Spinal cord (tissue), 10 donors: ENCODE data around the gene AOPEP. TPM values are rescaled to one million over a fixed set of nuclear protein-coding genes. Genes with fewer than 3 reads are reported as not detected.
A peak's percentile ranks its signal among the peaks of the same experiment; 100 is the strongest.

Source experiments
- DNase-seq, 6 donors: peaks; one replicate each; pipeline versions ENCODE4 v3.0.0 to v3.0.0-alpha.2; 2013 to 2015; ENCODE audit warnings: low spot score in 6 of 6, low read depth in 4 of 6
- H3K27ac ChIP-seq: one replicate; pipeline ENCODE4 v1.5.1; 2013; ENCODE audit warnings: low read depth, low read length, control low read depth
- H3K27me3 ChIP-seq: one replicate; pipeline ENCODE4 v1.6.1; 2013; ENCODE audit warnings: low read length; ENCODE audit not compliant: control insufficient read depth, insufficient read depth
- H3K36me3 ChIP-seq: one replicate; pipeline ENCODE4 v1.6.1; 2013; ENCODE audit warnings: low read length; ENCODE audit not compliant: control insufficient read depth, insufficient read depth
- H3K4me1 ChIP-seq: one replicate; pipeline ENCODE4 v1.6.1; 2013; ENCODE audit warnings: low read length; ENCODE audit not compliant: control insufficient read depth, insufficient read depth
- H3K4me3 ChIP-seq: one replicate; pipeline ENCODE4 v1.5.1; 2013; ENCODE audit warnings: low read depth, low read length, control low read depth
- H3K9me3 ChIP-seq: one replicate; pipeline ENCODE4 v1.6.1; 2013; ENCODE audit warnings: low read length; ENCODE audit not compliant: control insufficient read depth, insufficient read depth
- WGBS: methylation state at CpG from one replicate; pipeline ENCODE4 v1.1.5; 2013; ENCODE audit warnings: missing lambda C conversion rate; ENCODE audit not compliant: insufficient coverage; 5-methylcytosine and 5-hydroxymethylcytosine counted together
- polyA plus RNA-seq, 2 donors: library from polyadenylated mRNA; unstranded; fragments of 120-200 nt; gene quantifications; one replicate each; pipeline ENCODE4 v1.2.1, GENCODE V29; 2013; ENCODE audit not compliant: insufficient read length in 2 of 2
- total RNA-seq, 2 donors: library from RNA; depleted of rRNA in 1 of 2; stranded (reverse); fragments of 120-200 nt in 1 of 2; fragments of >200 nt in 1 of 2; gene quantifications; one replicate each; pipeline versions ENCODE4 v1.2.3 to v1.2.4, GENCODE V29; 2013 to 2014
- donor health status: healthy.

Gene AOPEP
- total and polyA plus RNA-seq, 4 donors = 42.8 to 77.4 (median 56.3) TPM

GRCh38 chr9:94920420-94921091, 194.1 kb downstream of the AOPEP start:
- Histone ChIP-seq H3K27me3 (no peaks in the 10 kb centered on the region), H3K36me3 (no peaks in the 10 kb centered on the region), H3K27ac (peak overlapping the region; percentile 88), H3K9me3 (no peaks in the 10 kb centered on the region), H3K4me1 (peaks cover 46% of the 10 kb centered on the region), H3K4me3 (no peak overlapping the region)
- DNase-seq = peak in 2 of 6 donors; percentile 39 to 41
- 65% methylated on average over 8 of the region's 12 CpGs for WGBS

GRCh38 chr9:94921092-94921471, 194.6 kb downstream of the AOPEP start:
- Histone ChIP-seq H3K4me3 (peak overlapping the region; percentile 4), H3K27me3 (no peaks in the 10 kb centered on the region), H3K36me3 (no peaks in the 10 kb centered on the region), H3K27ac (peak overlapping the region; percentile 88), H3K4me1 (peaks cover 42% of the 10 kb centered on the region), H3K9me3 (no peaks in the 10 kb centered on the region)
- DNase-seq = peak in 2 of 6 donors; percentile 67 to 70
- WGBS = 23% methylated on average over 7 of the region's 8 CpGs

- Histone ChIP-seq H3K27ac (peak overlapping the region; percentile 88), H3K36me3 (peaks cover 4% of the 10 kb centered on the region), H3K4me3 (peak overlapping the region; percentile 4), H3K9me3 (no peaks in the 10 kb centered on the region), H3K27me3 (no peaks in the 10 kb centered on the region), H3K4me1 (peaks cover 42% of the 10 kb centered on the region)
- no peak for DNase-seq
- 88% methylated on average over 2 of the region's 11 CpGs for WGBS
Observed at GRCh38 chr9:94921656-94922055, 195.2 kb downstream of the AOPEP start.

- DNase-seq = peak in 2 of 6 donors; percentile 72 to 74
- Histone ChIP-seq H3K27ac (peak overlapping the region; percentile 88), H3K4me1 (peaks cover 39% of the 10 kb centered on the region), H3K4me3 (no peak overlapping the region), H3K9me3 (no peaks in the 10 kb centered on the region), H3K27me3 (no peaks in the 10 kb centered on the region), H3K36me3 (peaks cover 9% of the 10 kb centered on the region)
- whole genome bisulfite sequencing = 41% methylated on average over 8 of the region's 10 CpGs
Observed at GRCh38 chr9:94922098-94922607, 195.7 kb downstream of the AOPEP start.

GRCh38 chr9:94922691-94923107, 196.2 kb downstream of the AOPEP start:
- H3K4me1 ChIP-seq = peaks cover 44% of the 10 kb centered on the region
- no peaks in the 10 kb centered on the region for H3K27me3 ChIP-seq
- H3K4me3 ChIP-seq = no peak overlapping the region
- no peaks in the 10 kb centered on the region for H3K9me3 ChIP-seq
- H3K27ac ChIP-seq = peak overlapping the region; percentile 88
- H3K36me3 ChIP-seq = peaks cover 12% of the 10 kb centered on the region
- peak in 2 of 6 donors; percentile 60 to 70 for DNase-seq
- WGBS = 17% methylated on average over 5 of the region's 5 CpGs

GRCh38 chr9:94923326-94924089, 197.0 kb downstream of the AOPEP start:
- 51% methylated on average over 9 of the region's 11 CpGs for WGBS
- Histone ChIP-seq H3K27me3 (no peaks in the 10 kb centered on the region), H3K4me3 (no peak overlapping the region), H3K36me3 (peaks cover 19% of the 10 kb centered on the region), H3K4me1 (peaks cover 52% of the 10 kb centered on the region), H3K9me3 (no peaks in the 10 kb centered on the region), H3K27ac (peak overlapping the region; percentile 88)
- peak in 2 of 6 donors; percentile 43 to 70 for DNase-seq

- WGBS = 92% methylated on average over 8 of the region's 10 CpGs
- H3K4me1 ChIP-seq = peaks cover 54% of the 10 kb centered on the region
- no peak for DNase-seq
- no peaks in the 10 kb centered on the region for H3K9me3 ChIP-seq
- H3K4me3 ChIP-seq = no peak overlapping the region
- H3K27me3 ChIP-seq = no peaks in the 10 kb centered on the region
- no peak overlapping the region for H3K27ac ChIP-seq
- H3K36me3 ChIP-seq = peaks cover 19% of the 10 kb centered on the region
Observed at GRCh38 chr9:94925751-94926430, 199.4 kb downstream of the AOPEP start.

- peaks cover 49% of the 10 kb centered on the region for H3K4me1 ChIP-seq
Observed at GRCh38 chr9:94926431-94926800, 199.9 kb downstream of the AOPEP start.

GRCh38 chr9:94927048-94927761, 200.7 kb downstream of the AOPEP start:
- Histone ChIP-seq H3K9me3 (no peaks in the 10 kb centered on the region), H3K36me3 (peaks cover 19% of the 10 kb centered on the region), H3K27me3 (no peaks in the 10 kb centered on the region), H3K4me3 (no peak overlapping the region), H3K4me1 (peaks cover 41% of the 10 kb centered on the region), H3K27ac (no peak overlapping the region)
- 95% methylated on average over 12 of the region's 12 CpGs for whole genome bisulfite sequencing
- DNase-seq = no peak

More at GRCh38 chr9:94926431-94926800, 199.9 kb downstream of the AOPEP start:
- no peaks in the 10 kb centered on the region for H3K9me3 ChIP-seq
- 91% methylated on average over 5 of the region's 7 CpGs for WGBS
- H3K27me3 ChIP-seq = no peaks in the 10 kb centered on the region
- H3K27ac ChIP-seq = no peak overlapping the region
- peaks cover 19% of the 10 kb centered on the region for H3K36me3 ChIP-seq
- H3K4me3 ChIP-seq = no peak overlapping the region
- no peak for DNase-seq
